Loucy (cell line): ENCODE data around the gene CYP4F8.

ENCODE experiments used
- H2AFZ ChIP-seq: fragments of 200-600 bp; sonication (generic); 2 replicates; pipeline ENCODE4 v1.6.0; 2016; ENCODE audit warnings: antibody characterized with exemption, mild to moderate bottlenecking, low read length, moderate library complexity
- H3F3A ChIP-seq: fragments of 200-600 bp; 2 replicates; pipeline ENCODE4 v1.6.0; 2016; ENCODE audit warnings: antibody characterized with exemption, low read depth, mild to moderate bottlenecking
- H3K27me3 ChIP-seq: fragments of 200-600 bp; sonication (generic); 2 replicates; pipeline ENCODE4 v1.6.1; 2014; ENCODE audit warnings: low read length, mild to moderate bottlenecking; ENCODE audit not compliant: insufficient read depth, poor library complexity, severe bottlenecking
- H3K36me3 ChIP-seq: fragments of 200-600 bp; sonication (generic); 2 replicates; pipeline ENCODE4 v1.6.1; 2016; ENCODE audit warnings: low read length; ENCODE audit not compliant: insufficient read depth
- H3K4me1 ChIP-seq: fragments of 200-600 bp; sonication (generic); 2 replicates; pipeline ENCODE4 v1.5.1; 2014; ENCODE audit warnings: low read length, mild to moderate bottlenecking; ENCODE audit not compliant: insufficient read depth, poor library complexity, severe bottlenecking
- H3K4me2 ChIP-seq: fragments of 200-600 bp; sonication (generic); 2 replicates; pipeline ENCODE4 v1.6.0; 2014; ENCODE audit warnings: antibody characterized with exemption, low read length, low read depth, mild to moderate bottlenecking; ENCODE audit not compliant: poor library complexity, severe bottlenecking
- H3K4me3 ChIP-seq: fragments of 200-600 bp; sonication (generic); 2 replicates; pipeline ENCODE4 v1.5.1; 2014; ENCODE audit warnings: low read length, mild to moderate bottlenecking, mixed read lengths; ENCODE audit not compliant: poor library complexity, severe bottlenecking
- H3K79me2 ChIP-seq: fragments of 200-600 bp; sonication (generic); 2 replicates; pipeline ENCODE4 v1.6.1; 2014; ENCODE audit warnings: low read length; ENCODE audit not compliant: insufficient read depth
- H3K9ac ChIP-seq: fragments of 200-600 bp; sonication (generic); 2 replicates; pipeline ENCODE4 v1.6.0; 2014; ENCODE audit warnings: mild to moderate bottlenecking, low read depth, low read length, moderate library complexity; ENCODE audit not compliant: poor library complexity, severe bottlenecking
- H3K9me2 ChIP-seq: fragments of 200-600 bp; sonication (generic); replicated peaks from 2 replicates; pipeline ENCODE4 v1.6.1; 2016; ENCODE audit warnings: low read depth, low read length, mixed read lengths
- H3K9me3 ChIP-seq: fragments of 200-600 bp; sonication (generic); 2 replicates; pipeline ENCODE4 v1.6.1; 2014; ENCODE audit warnings: mild to moderate bottlenecking, antibody characterized with exemption, low read length, low read depth; ENCODE audit not compliant: insufficient read depth
- H4K20me1 ChIP-seq: fragments of 200-600 bp; sonication (generic); 2 replicates; pipeline ENCODE4 v1.6.0; 2014; ENCODE audit warnings: antibody characterized with exemption, low read length, mild to moderate bottlenecking; ENCODE audit not compliant: insufficient read depth, poor library complexity, severe bottlenecking
- CTCF ChIP-seq: fragments of 200-600 bp; sonication (generic); conservative IDR thresholded peaks from 2 replicates; pipeline ENCODE4 v1.5.1; 2014; ENCODE audit warnings: mild to moderate bottlenecking, antibody characterized with exemption, low read length
- EZH2phosphoT487 ChIP-seq: fragments of 200-600 bp; IDR thresholded peaks from 2 replicates; pipeline ENCODE4 v1.6.1; 2018; ENCODE audit warnings: antibody characterized with exemption, mild to moderate bottlenecking, moderate library complexity, borderline replicate concordance

Gene CYP4F8

GRCh38 chr19:15616627-15617270 lies 1.7 kb downstream of the CYP4F8 start:
- Histone ChIP-seq H3K9me3 (no peaks in the 10 kb centered on the region), H3K27me3 (no peaks in the 10 kb centered on the region), H3K9me2 (no peaks in the 10 kb centered on the region), H4K20me1 (no peaks in the 10 kb centered on the region), H3K79me2 (no peaks in the 10 kb centered on the region), H3K4me1 (no peaks in the 10 kb centered on the region), H3K36me3 (no peaks in the 10 kb centered on the region), H2AFZ (no peak overlapping the region), H3K4me3 (no peak overlapping the region), H3F3A (no peaks in the 10 kb centered on the region), H3K4me2 (no peak overlapping the region), H3K9ac (no peak overlapping the region)
- TF ChIP-seq EZH2phosphoT487 (no peak), CTCF (no peak)

GRCh38 chr19:15618321-15618720 lies 3.3 kb downstream of the CYP4F8 start:
- Histone ChIP-seq H3K4me1 (no peaks in the 10 kb centered on the region), H3K27me3 (no peaks in the 10 kb centered on the region), H2AFZ (no peak overlapping the region), H3F3A (no peaks in the 10 kb centered on the region), H3K4me3 (no peak overlapping the region), H3K9me3 (no peaks in the 10 kb centered on the region), H3K4me2 (no peak overlapping the region), H3K79me2 (no peaks in the 10 kb centered on the region), H4K20me1 (no peaks in the 10 kb centered on the region), H3K9ac (no peak overlapping the region), H3K36me3 (no peaks in the 10 kb centered on the region), H3K9me2 (no peaks in the 10 kb centered on the region)
- TF ChIP-seq EZH2phosphoT487: no peak
- no peak for TF ChIP-seq CTCF

GRCh38 chr19:15621801-15622200 lies 6.8 kb downstream of the CYP4F8 start:
- Histone ChIP-seq H2AFZ (no peak overlapping the region), H3K36me3 (no peaks in the 10 kb centered on the region), H3K79me2 (no peaks in the 10 kb centered on the region), H3K4me1 (no peaks in the 10 kb centered on the region), H3K4me2 (no peak overlapping the region), H3K9me3 (no peaks in the 10 kb centered on the region), H3K9ac (no peak overlapping the region), H3K4me3 (no peak overlapping the region), H3K9me2 (no peaks in the 10 kb centered on the region), H4K20me1 (no peaks in the 10 kb centered on the region), H3K27me3 (no peaks in the 10 kb centered on the region), H3F3A (no peaks in the 10 kb centered on the region)
- TF ChIP-seq EZH2phosphoT487: no peak
- TF ChIP-seq CTCF: no peak
